ENCODE results near the gene LEF1. TPM values are rescaled to one million over a fixed set of nuclear protein-coding genes. Genes with fewer than 3 reads are reported as not detected.

LEF1 gene
- total RNA-seq, 1 experiment from 2014 or later = 22.3 TPM

DNA sequence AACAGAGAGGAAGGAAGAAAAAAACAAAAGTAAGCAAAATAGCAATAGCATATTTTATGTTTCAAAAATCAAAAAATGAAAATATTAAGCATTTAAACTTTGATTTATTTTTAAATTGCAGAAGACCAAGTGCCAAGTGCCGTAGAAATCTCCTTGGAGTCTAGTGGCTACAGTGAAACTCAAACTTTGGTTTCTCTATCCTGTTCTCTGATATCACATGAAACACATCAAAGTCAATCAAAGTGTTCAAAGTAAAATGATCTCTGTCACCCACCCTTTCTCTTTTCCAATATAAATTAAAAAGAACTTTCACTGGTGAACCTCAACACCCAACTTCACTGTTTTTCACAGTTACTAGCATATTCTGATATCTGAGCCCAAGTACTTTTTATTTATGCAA lies 98.0 kb downstream of the LEF1 start:
- CTCF ChIA-PET = no interaction called here
- TF ChIP-seq, protein P1, sequence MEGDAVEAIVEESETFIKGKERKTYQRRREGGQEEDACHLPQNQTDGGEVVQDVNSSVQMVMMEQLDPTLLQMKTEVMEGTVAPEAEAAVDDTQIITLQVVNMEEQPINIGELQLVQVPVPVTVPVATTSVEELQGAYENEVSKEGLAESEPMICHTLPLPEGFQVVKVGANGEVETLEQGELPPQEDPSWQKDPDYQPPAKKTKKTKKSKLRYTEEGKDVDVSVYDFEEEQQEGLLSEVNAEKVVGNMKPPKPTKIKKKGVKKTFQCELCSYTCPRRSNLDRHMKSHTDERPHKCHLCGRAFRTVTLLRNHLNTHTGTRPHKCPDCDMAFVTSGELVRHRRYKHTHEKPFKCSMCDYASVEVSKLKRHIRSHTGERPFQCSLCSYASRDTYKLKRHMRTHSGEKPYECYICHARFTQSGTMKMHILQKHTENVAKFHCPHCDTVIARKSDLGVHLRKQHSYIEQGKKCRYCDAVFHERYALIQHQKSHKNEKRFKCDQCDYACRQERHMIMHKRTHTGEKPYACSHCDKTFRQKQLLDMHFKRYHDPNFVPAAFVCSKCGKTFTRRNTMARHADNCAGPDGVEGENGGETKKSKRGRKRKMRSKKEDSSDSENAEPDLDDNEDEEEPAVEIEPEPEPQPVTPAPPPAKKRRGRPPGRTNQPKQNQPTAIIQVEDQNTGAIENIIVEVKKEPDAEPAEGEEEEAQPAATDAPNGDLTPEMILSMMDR (IDR thresholded peaks at IDR 0.05; ENCODE audit: insufficient read depth in 1 of 2, low read depth in 1 of 2, low read length in 1 of 2, severe bottlenecking in 1 of 2, unreplicated experiment in 1 of 2) = no peak
- intact Hi-C loops (cut with micrococcal nuclease; ENCODE audit: unreplicated experiment) = no loop called here
- Histone ChIP-seq H3K27me3 (replicated peaks; ENCODE audit: control insufficient read depth, insufficient read depth, low read length) (no peaks in the 10 kb centered on the region), H3K4me3 (ENCODE audit: low read depth, low read length) (no peak overlapping the region), H3K36me3 (ENCODE audit: control insufficient read depth, insufficient read depth, low read length) (no peaks in the 10 kb centered on the region), H3K9me3 (no peaks in the 10 kb centered on the region), H3K4me1 (no peaks in the 10 kb centered on the region)
- no peak for DNase-seq
- no peak overlapping the region for H3K4me3 Mint-ChIP-seq (ENCODE audit: unreplicated experiment)
- no peak overlapping the region for H3K27ac Mint-ChIP-seq (ENCODE audit: unreplicated experiment)
- H3K36me3 Mint-ChIP-seq (ENCODE audit: insufficient read depth, unreplicated experiment) = peaks cover 5% of the 10 kb centered on the region
- BruUV-seq (replicated peaks) = no TSS peak
- H3K4me1 Mint-ChIP-seq (ENCODE audit: low read depth, unreplicated experiment) = no peaks in the 10 kb centered on the region
- H3K27me3 Mint-ChIP-seq (ENCODE audit: insufficient read depth, unreplicated experiment) = no peaks in the 10 kb centered on the region
- no peaks in the 10 kb centered on the region for H3K9me3 Mint-ChIP-seq (ENCODE audit: unreplicated experiment)
- POLR2A ChIA-PET = no interaction called here

DNA sequence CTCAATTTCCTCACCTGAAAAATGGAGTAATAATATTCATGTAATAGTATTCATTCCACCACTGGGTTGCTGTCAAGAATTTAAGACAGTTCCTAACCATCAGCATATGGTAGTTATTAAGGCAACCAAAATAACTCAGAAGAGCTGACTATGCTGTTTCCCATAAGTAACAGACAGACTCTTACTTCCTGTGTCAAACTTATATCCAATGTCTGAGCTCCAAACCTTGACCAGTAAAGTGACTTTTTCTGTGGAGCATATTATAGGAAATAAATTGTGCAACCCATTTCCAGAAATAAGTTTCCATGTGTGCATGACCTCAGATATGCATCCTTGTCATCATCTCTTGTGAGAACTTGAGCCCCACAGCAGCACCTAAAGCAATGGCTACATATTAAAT lies 100.3 kb downstream of the LEF1 start:
- Mint-ChIP-seq H3K4me1 (ENCODE audit: low read depth, unreplicated experiment) (no peaks in the 10 kb centered on the region), H3K36me3 (ENCODE audit: insufficient read depth, unreplicated experiment) (peaks cover 5% of the 10 kb centered on the region), H3K27ac (ENCODE audit: unreplicated experiment) (no peak overlapping the region), H3K9me3 (ENCODE audit: unreplicated experiment) (no peaks in the 10 kb centered on the region), H3K4me3 (ENCODE audit: unreplicated experiment) (no peak overlapping the region), H3K27me3 (ENCODE audit: insufficient read depth, unreplicated experiment) (no peaks in the 10 kb centered on the region)
- DNase-seq = no peak
- ChIA-PET POLR2A (no interaction called here), CTCF (no interaction called here)
- intact Hi-C loops (cut with micrococcal nuclease; ENCODE audit: unreplicated experiment) = no loop called here
- Histone ChIP-seq H3K27me3 (replicated peaks; ENCODE audit: control insufficient read depth, insufficient read depth, low read length) (no peaks in the 10 kb centered on the region), H3K9me3 (no peaks in the 10 kb centered on the region), H3K36me3 (ENCODE audit: control insufficient read depth, insufficient read depth, low read length) (no peaks in the 10 kb centered on the region), H3K4me1 (no peaks in the 10 kb centered on the region), H3K4me3 (ENCODE audit: low read depth, low read length) (no peak overlapping the region)
- TF ChIP-seq, protein P1 (IDR thresholded peaks at IDR 0.05; ENCODE audit: insufficient read depth in 1 of 2, low read depth in 1 of 2, low read length in 1 of 2, severe bottlenecking in 1 of 2, unreplicated experiment in 1 of 2) = no peak
- BruUV-seq (replicated peaks) = no TSS peak

DNA sequence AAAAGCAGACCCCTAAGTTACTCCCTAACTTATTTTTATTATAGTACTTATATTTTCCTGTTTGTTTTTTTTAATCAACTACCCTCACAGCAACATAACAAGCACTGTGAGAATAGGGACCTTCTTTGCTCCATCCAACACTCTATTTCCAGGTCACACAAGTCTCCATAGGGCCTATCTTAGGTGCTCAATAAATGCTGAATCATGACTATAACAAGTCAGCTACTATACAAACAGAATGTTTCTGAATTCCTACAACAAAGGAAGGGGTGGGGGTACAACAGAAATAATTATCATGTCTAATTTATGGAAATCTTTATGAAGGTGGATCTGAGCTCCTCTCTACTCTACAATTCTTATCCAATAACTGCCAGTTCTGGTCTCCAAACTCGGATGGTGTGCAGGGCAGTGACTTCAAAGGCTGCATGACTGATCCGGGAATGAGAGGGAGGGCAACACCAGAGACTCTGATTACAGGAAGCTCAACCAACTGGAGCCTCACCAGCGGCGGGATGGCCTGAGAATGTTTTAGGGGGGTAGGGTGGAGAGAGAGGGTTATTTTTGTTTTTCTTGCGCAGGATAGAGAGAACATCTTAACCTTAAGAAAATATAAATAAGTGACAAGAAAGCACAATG lies 107.9 kb downstream of the LEF1 start:
- Mint-ChIP-seq H3K36me3 (ENCODE audit: insufficient read depth, unreplicated experiment) (no peaks in the 10 kb centered on the region), H3K27me3 (ENCODE audit: insufficient read depth, unreplicated experiment) (no peaks in the 10 kb centered on the region), H3K4me1 (ENCODE audit: low read depth, unreplicated experiment) (peaks cover 6% of the 10 kb centered on the region), H3K9me3 (ENCODE audit: unreplicated experiment) (no peaks in the 10 kb centered on the region), H3K4me3 (ENCODE audit: unreplicated experiment) (no peak overlapping the region), H3K27ac (ENCODE audit: unreplicated experiment) (no peak overlapping the region)
- Histone ChIP-seq H3K4me1 (no peaks in the 10 kb centered on the region), H3K4me3 (ENCODE audit: low read depth, low read length) (no peak overlapping the region), H3K9me3 (no peaks in the 10 kb centered on the region), H3K27me3 (replicated peaks; ENCODE audit: control insufficient read depth, insufficient read depth, low read length) (no peaks in the 10 kb centered on the region), H3K36me3 (ENCODE audit: control insufficient read depth, insufficient read depth, low read length) (no peaks in the 10 kb centered on the region)
- ChIA-PET POLR2A (no interaction called here), CTCF (no interaction called here)
- intact Hi-C loops (cut with micrococcal nuclease; ENCODE audit: unreplicated experiment) = no loop called here
- no peak for DNase-seq
- TF ChIP-seq, protein P1 (IDR thresholded peaks at IDR 0.05; ENCODE audit: insufficient read depth in 1 of 2, low read depth in 1 of 2, low read length in 1 of 2, severe bottlenecking in 1 of 2, unreplicated experiment in 1 of 2) = no peak
- BruUV-seq (replicated peaks) = no TSS peak
